SJCRH30 (cell line): ENCODE results near the gene TNKS2. TPM values are rescaled to one million over a fixed set of nuclear protein-coding genes. Genes with fewer than 3 reads are reported as not detected.

ENCODE experiments used
- DNase-seq, 2 experiments: peaks; one replicate each; pipeline ENCODE4 v3.0.0-alpha.2; 2015 to 2020
- H3K27ac ChIP-seq: fragments of 250-450 bp; sonication (Bioruptor Pico); 2 replicates; pipeline ENCODE4 v1.5.1; 2020; ENCODE audit warnings: mild to moderate bottlenecking, moderate library complexity
- H3K27me3 ChIP-seq: fragments of 250-450 bp; sonication (Bioruptor Pico); 2 replicates; pipeline ENCODE4 v1.5.1; 2020; ENCODE audit warnings: mild to moderate bottlenecking, moderate library complexity
- H3K36me3 ChIP-seq: fragments of 250-450 bp; sonication (Bioruptor Pico); 2 replicates; pipeline ENCODE4 v1.5.1; 2020; ENCODE audit warnings: mild to moderate bottlenecking, moderate library complexity
- H3K4me1 ChIP-seq: fragments of 250-450 bp; sonication (Bioruptor Pico); 2 replicates; pipeline ENCODE4 v1.5.1; 2020; ENCODE audit warnings: mild to moderate bottlenecking, moderate library complexity
- H3K4me3 ChIP-seq: fragments of 250-450 bp; sonication (Bioruptor Pico); 2 replicates; pipeline ENCODE4 v1.5.1; 2020; ENCODE audit warnings: mild to moderate bottlenecking, moderate library complexity
- H3K9me3 ChIP-seq: fragments of 250-450 bp; sonication (Bioruptor Pico); replicated peaks from 2 replicates; pipeline ENCODE4 v1.5.1; 2020; ENCODE audit warnings: mild to moderate bottlenecking, moderate library complexity
- total RNA-seq: library from RNA; depleted of rRNA; stranded (reverse); fragments of >200 nt; shearing (Covaris generic); gene quantifications from 2 replicates; pipeline ENCODE4 v1.2.3, GENCODE V29; 2014

Gene TNKS2
- total RNA-seq, 1 experiment from 2014 or later, result 17.6 TPM

DNA sequence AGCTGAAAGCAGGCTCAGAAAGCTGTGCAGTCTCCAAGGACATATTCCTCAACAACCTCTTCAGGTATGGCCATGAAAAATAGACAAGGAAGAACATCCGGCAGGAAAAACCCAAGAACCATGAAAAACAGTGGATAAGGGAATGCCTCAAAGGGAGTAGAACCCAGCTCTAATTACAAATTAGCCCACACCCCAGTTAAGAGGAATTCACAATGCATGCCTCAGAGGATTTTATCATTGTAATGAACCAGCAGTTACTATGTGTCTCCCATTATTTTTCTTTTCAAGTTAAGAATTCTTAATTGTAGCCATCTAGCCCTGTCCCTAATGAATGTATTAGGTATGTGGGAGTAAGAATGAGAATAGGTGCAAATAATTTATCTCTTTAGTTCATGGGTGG, 19.7 kb upstream of the TNKS2 start:
- Histone ChIP-seq H3K9me3 (no peaks in the 10 kb centered on the region), H3K36me3 (no peaks in the 10 kb centered on the region), H3K4me1 (no peaks in the 10 kb centered on the region), H3K4me3 (no peak overlapping the region), H3K27me3 (no peaks in the 10 kb centered on the region), H3K27ac (no peak overlapping the region)
- DNase-seq, result no peak

DNA sequence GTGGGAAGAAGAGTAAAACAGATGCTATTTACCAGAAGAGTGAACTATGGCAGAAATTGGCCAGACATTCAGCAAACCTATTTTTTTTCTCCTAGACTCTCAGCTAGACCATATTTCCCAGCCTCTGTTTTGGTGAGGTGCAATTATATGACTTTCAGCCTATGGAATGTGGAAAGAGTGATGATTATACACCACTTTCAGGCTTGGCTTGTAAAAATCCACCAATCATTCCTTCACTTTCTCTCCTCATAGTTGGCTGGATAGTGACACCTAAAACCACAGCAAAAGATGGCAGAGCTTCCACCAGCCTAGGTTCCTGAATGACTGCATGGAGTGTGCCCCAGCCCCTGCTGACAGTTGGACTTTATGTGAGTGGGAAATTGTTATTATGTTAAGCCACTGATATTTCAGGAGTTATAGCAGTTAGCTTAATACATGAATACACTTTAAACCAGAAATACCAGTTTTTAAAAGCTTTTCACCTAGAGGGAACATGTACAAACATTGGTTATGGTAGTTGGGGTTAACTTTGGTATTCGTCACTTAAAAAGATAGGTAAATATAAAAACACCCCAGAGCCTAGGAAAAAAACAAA, 19.1 kb upstream of the TNKS2 start:
- H3K27ac ChIP-seq, result no peak overlapping the region
- DNase-seq, result no peak
- no peak overlapping the region for H3K4me3 ChIP-seq
- H3K27me3 ChIP-seq, result no peaks in the 10 kb centered on the region
- no peaks in the 10 kb centered on the region for H3K36me3 ChIP-seq
- no peaks in the 10 kb centered on the region for H3K4me1 ChIP-seq
- no peaks in the 10 kb centered on the region for H3K9me3 ChIP-seq

DNA sequence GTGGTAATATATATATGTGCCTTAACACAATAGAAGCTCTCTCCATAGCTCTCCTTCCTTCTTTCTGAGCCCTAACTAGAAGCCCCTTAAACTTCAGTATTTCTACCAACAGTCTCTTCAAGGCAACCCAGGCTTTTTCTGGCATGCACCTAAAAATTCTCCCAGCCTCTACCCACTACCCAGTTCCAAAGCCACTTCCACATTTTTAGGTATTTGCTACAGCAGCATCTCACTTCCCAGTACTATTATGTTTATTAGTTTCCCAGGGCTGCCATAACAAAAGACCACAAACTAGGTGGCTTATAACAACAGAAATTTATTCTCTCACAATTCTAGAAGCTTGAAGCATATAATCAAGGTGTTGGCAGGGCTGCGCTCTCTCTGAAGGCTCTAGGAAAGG, 15.7 kb upstream of the TNKS2 start:
- Histone ChIP-seq H3K36me3 (no peaks in the 10 kb centered on the region), H3K4me1 (no peaks in the 10 kb centered on the region), H3K4me3 (no peak overlapping the region), H3K9me3 (no peaks in the 10 kb centered on the region), H3K27ac (no peak overlapping the region), H3K27me3 (no peaks in the 10 kb centered on the region)
- DNase-seq, result no peak

DNA sequence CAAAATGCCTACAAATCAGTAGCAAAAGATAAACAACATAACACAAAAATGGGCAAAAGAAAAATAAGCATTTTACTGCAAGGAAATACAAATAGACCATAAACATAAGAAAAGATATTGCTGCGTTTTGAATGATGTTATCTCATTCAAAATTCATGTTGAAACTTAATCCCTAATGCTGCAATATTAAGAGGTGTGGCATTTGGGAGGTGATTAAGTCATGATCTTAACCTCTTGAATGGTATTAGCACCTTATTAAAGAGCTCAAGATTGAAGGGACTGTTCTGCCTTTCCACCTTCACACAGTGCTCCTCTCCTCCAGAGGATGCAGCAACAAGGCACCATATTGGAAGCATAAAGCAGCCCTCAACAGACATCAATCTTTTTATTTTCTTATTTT, 12.4 kb upstream of the TNKS2 start:
- Histone ChIP-seq H3K9me3 (no peaks in the 10 kb centered on the region), H3K27ac (no peak overlapping the region), H3K4me3 (no peak overlapping the region), H3K36me3 (no peaks in the 10 kb centered on the region), H3K4me1 (no peaks in the 10 kb centered on the region), H3K27me3 (no peaks in the 10 kb centered on the region)
- no peak for DNase-seq

DNA sequence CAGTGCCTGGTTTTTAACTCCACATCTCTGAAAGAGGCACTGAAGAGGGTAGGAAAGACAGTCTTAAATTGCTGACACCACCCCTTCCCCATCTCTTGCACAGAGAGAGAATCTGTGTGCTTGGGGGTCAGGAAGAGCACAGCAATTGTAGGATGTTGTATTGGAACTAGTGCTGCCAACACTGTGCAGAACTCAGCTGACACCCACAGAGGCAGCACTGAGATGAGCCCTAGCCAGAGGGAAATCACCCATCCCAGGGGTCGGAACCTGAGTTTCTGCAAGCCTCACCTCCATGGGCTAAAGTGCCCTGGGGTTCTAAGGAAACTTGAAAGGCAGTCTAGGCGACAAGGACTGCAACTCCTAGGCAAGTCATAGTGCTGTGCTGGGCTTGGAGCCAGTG, 11.0 kb upstream of the TNKS2 start:
- H3K4me1 ChIP-seq, result no peaks in the 10 kb centered on the region
- H3K4me3 ChIP-seq, result no peak overlapping the region

DNA sequence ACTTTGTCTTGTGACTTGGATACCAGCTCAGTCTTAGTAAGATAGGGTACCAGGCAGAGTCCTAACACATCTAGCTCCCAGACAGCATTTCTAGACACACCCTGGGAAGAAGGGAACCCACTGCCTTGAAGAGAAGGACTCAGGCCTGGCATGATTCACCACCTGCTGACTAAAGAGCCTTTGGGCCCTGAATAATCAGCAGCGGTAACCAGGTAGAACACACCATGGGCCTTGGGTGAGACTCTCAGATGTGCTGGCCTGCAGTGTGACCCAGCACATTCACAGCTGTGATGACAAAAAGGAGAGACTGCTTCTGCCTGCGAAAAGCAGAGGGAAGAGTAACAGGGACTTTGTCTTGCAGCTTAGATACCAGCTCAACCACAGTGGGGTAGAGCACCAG, 10.4 kb upstream of the TNKS2 start:
- Histone ChIP-seq H3K4me3 (no peak overlapping the region), H3K4me1 (no peaks in the 10 kb centered on the region), H3K27me3 (no peaks in the 10 kb centered on the region), H3K36me3 (no peaks in the 10 kb centered on the region), H3K9me3 (no peaks in the 10 kb centered on the region), H3K27ac (no peak overlapping the region)
- DNase-seq, result no peak

More for the DNA sequence above, 11.0 kb upstream of the TNKS2 start:
- no peaks in the 10 kb centered on the region for H3K36me3 ChIP-seq
- no peak for DNase-seq
- no peaks in the 10 kb centered on the region for H3K27me3 ChIP-seq
- H3K27ac ChIP-seq, result no peak overlapping the region
- H3K9me3 ChIP-seq, result no peaks in the 10 kb centered on the region

DNA sequence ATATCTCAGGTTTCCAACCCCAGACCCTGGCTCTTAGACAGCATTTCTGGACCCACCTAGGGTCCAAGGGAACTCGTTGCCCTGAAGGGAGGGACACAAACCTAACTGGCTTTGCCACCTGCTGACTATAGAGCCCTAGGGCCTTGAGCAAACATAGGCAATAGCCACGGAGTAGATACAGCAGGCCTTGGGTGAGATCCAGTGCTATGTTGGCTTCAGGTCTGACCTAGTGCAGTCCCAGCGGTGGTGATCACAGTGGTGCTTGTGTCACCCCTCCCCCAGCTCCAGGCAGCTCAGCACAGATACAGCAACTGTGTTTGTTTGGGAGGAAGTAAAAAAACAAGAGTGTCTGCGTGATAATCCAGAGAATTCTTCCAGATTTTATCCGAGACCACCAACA, 9.7 kb upstream of the TNKS2 start:
- Histone ChIP-seq H3K27ac (no peak overlapping the region), H3K4me3 (no peak overlapping the region), H3K36me3 (no peaks in the 10 kb centered on the region), H3K4me1 (no peaks in the 10 kb centered on the region), H3K9me3 (no peaks in the 10 kb centered on the region), H3K27me3 (no peaks in the 10 kb centered on the region)
- no peak for DNase-seq

DNA sequence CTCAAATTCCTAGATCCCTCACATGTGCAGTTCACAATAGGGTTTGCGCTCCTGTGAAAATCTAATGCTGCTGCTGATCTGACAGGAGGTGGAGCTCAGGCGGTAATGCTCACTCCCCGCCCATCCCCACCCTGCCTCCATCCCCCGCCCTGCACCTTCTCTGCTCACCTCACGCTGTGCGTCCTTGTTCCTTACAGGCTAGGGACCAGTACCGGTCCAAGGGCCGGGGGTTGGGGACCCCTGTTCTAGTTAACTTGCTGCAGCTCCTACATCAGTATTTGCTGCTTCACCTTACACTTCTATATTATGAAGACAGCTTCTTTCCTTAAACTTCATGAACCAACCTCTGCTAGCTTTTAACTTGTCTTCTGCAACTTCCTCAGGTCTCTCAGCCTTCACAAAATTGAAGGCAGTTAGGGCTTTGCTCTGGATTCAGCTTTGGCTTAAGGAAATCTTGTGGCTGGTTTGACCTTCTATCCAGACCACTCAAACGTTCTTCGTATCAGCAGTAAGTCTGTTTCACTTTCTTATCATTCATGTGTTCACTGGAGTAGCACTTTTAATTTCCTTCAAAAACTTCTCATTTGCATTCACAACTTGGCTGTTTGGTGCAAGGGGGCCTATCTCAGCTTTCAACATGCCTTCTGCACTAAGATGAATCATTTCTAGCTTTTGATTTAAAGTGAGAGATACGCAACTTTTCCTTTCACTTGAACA, 1.7 kb upstream of the TNKS2 start:
- DNase-seq, result no peak
- Histone ChIP-seq H3K4me1 (no peaks in the 10 kb centered on the region), H3K36me3 (no peaks in the 10 kb centered on the region), H3K27me3 (no peaks in the 10 kb centered on the region), H3K4me3 (no peak overlapping the region), H3K27ac (no peak overlapping the region), H3K9me3 (no peaks in the 10 kb centered on the region)

DNA sequence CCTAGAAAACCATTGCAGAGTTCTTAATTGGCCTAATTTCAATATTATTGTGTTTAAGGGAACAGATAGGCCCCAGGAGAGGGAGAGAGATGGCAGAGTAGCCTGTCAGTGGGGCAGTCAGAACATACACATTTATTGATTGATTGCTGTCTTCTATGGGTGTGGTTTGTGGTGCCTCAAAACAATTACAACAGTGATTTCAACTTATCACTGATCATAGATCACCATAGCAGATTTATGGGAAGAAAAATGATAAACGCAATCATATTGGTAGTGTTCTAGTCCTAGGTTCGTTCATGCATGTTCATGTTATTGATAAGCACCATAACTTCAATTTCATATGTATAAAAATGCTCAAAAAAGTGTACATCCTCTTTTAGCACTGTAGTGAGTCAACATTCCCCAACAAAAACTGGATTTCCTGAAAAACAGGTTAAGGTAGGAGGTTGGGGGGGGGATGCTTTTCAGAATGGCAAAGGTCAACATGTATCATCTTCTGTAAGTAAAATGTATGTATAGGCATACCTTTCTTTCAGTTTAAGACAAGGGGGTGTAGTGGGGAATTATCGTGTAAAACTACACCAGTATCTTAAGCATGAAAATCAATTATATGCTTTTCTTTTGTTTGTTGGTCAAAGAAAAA, 1.1 kb upstream of the TNKS2 start:
- H3K36me3 ChIP-seq, result no peaks in the 10 kb centered on the region
- no peaks in the 10 kb centered on the region for H3K9me3 ChIP-seq
- no peaks in the 10 kb centered on the region for H3K27me3 ChIP-seq
- peak overlapping the region; percentile 77 for H3K4me3 ChIP-seq
- H3K27ac ChIP-seq, result peak overlapping the region; percentile 95
- no peaks in the 10 kb centered on the region for H3K4me1 ChIP-seq
- peak in 1 of 2 experiments; percentile 1 for DNase-seq

DNA sequence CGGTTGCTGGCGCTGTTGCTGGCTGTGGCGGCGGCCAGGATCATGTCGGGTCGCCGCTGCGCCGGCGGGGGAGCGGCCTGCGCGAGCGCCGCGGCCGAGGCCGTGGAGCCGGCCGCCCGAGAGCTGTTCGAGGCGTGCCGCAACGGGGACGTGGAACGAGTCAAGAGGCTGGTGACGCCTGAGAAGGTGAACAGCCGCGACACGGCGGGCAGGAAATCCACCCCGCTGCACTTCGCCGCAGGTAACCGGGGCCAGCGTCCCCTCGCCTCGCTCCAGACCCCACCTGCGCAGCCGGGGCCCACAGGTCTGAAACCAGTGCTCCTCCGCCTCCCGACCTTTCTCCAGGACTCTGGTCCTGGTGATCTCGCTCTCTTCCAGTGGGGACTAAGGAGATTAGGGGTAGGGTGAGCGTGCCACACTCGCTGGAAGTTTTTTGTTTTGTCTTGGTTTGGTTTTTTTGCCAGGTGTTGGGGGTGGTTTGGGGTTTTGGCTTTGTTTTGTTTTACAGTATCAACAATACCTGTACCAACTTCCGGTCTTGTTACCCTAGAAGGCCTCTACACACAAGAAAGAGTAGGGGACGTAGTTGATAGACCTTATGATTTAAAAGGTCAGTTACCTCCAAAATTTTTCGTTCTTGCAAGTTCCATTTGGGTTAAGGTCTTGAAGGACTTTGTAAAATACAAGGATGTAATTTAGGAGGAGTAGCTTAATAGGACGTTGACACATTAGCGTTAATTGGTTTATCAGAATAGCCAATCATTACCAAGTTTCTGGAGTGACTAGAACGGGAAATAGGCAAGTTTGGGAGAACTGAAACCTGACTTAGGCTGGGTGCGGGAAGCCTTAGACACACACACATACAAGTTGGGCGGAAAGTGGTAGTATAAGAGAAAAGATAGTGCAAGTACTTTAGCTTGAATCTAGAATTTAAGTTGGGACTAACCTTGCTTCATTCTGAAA, 704 bp downstream of the TNKS2 start:
- peak in 1 of 2 experiments; percentile 27 for DNase-seq
- peak overlapping the region; percentile 77 for H3K4me3 ChIP-seq
- no peaks in the 10 kb centered on the region for H3K4me1 ChIP-seq
- no peaks in the 10 kb centered on the region for H3K27me3 ChIP-seq
- peak overlapping the region; percentile 95; the same call in 1 of the 2 replicates for H3K27ac ChIP-seq
- H3K9me3 ChIP-seq, result no peaks in the 10 kb centered on the region
- H3K36me3 ChIP-seq, result no peaks in the 10 kb centered on the region

DNA sequence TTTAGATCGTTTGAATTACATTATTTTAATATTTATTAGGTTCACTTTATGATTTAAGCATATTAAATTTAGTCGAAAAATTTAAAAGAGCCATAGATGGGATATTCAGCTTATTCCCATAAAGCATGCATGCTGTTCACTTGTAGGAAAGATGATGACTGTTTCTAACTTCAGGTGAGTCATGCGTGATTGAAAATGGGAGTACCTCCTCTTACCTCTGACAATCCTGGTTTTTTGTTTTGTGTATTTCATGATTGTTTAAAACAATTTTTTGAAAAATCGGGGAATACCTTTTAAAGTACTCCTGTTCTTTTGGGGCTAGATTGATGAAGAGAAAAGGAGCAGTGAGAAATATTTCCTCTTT, 1.4 kb downstream of the TNKS2 start:
- Histone ChIP-seq H3K9me3 (no peaks in the 10 kb centered on the region), H3K36me3 (no peaks in the 10 kb centered on the region), H3K27ac (no peak overlapping the region), H3K4me1 (no peaks in the 10 kb centered on the region), H3K4me3 (peak overlapping the region; percentile 77), H3K27me3 (no peaks in the 10 kb centered on the region)
- DNase-seq, result no peak

DNA sequence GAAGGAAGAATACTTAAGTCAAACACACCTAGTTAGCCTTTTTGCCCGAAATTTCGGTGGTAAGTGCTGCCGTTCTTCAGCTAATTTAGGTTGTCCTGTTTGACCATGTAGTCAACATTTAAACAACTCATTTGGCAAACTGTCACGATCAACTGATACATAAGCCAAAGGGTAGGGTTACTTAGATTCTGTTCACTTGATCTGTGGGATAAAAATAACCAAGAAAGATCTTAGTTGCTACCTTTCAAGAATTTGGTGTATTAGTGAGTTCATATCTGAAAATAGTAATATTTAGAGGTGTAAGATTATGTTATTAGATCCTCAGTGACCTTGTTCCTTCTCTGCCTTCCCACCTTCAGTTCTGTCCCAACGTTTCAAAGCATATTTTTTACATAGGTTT, 2.0 kb downstream of the TNKS2 start:
- DNase-seq, result no peak
- Histone ChIP-seq H3K27me3 (no peaks in the 10 kb centered on the region), H3K9me3 (no peaks in the 10 kb centered on the region), H3K36me3 (no peaks in the 10 kb centered on the region), H3K27ac (no peak overlapping the region), H3K4me1 (no peaks in the 10 kb centered on the region), H3K4me3 (no peak overlapping the region)

DNA sequence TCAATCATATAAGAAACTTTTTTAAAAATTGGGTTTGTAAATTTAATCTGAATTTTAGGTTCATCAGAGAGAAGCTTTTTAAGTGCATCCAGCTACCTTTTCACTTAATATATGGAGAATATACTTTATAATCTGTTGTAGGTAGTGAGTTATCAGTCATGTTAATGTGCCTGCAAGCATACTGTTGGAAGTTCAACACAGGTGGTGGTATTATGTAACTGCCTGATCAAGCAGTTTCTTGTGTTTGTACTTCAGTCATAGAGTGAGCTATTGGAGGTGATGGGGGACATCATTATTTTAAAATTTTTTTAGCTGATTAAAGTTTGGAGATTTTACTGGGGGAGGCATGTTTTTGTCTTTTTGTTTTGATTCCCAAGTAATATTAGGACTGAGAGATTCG, 2.5 kb downstream of the TNKS2 start:
- Histone ChIP-seq H3K4me1 (no peaks in the 10 kb centered on the region), H3K27me3 (no peaks in the 10 kb centered on the region), H3K27ac (no peak overlapping the region), H3K36me3 (no peaks in the 10 kb centered on the region), H3K9me3 (no peaks in the 10 kb centered on the region), H3K4me3 (no peak overlapping the region)
- no peak for DNase-seq

DNA sequence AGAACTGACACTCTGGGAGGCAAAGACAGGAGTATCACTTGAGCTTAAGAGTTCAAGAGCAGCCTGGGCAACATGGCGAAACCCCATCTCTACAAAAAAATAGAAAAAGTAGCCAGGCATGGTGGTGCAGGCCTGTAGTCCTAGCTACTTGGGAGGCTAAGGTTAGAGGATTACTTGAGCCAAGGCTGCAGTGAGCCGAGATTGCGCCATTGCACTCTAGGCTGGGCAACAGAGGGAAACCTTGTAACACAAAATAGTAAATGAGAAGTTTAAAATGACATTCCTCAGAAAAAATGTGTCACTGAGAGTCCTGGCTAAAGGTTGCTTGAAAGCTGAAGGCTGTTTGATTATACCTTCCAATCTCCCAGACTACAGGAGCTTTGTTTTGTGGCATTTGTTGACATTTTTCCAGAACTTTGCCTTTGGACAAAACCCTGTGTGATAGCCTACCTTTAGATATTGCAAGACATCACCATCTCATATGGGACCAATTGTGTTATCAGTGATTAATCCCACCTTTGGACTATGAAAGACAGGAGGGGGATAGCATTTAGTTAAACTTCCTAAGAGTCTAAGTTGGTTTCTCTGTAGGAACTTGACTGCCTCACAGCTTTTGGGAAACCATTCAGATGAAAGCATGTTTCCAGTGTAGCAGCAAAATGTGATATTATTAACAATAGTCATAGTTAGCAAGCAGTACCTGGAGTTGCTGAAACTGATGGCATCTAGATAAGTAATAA, 5.3 kb downstream of the TNKS2 start:
- DNase-seq, result no peak
- Histone ChIP-seq H3K27me3 (no peaks in the 10 kb centered on the region), H3K9me3 (no peaks in the 10 kb centered on the region), H3K4me1 (no peaks in the 10 kb centered on the region), H3K36me3 (no peaks in the 10 kb centered on the region), H3K27ac (no peak overlapping the region), H3K4me3 (no peak overlapping the region)
